Astrocyte (in vitro differentiated cells and primary cell): ENCODE measurements around the gene MPND. TPM values are rescaled to one million over a fixed set of nuclear protein-coding genes. Genes with fewer than 3 reads are reported as not detected.

Source experiments
- DNase-seq: peaks from one replicate; pipeline ENCODE4 v3.0.0-alpha.2; 2010; ENCODE audit warnings: low read depth
- FAIRE-seq: peaks from 2 replicates; lab custom pipeline; 2011; peaks lifted over from hg19 to GRCh38; lab: Jason Lieb, UNC
- H2AFZ ChIP-seq: 2 replicates; pipeline ENCODE4 v1.6.0; 2012; ENCODE audit warnings: low read depth, low read length, inconsistent platforms
- H3K27ac ChIP-seq: 2 replicates; pipeline ENCODE4 v1.5.1; 2011; ENCODE audit warnings: low read depth, low read length, inconsistent platforms
- H3K27me3 ChIP-seq: 2 replicates; pipeline ENCODE4 v1.6.0; 2011; ENCODE audit warnings: low read length, inconsistent platforms; ENCODE audit not compliant: insufficient read depth
- H3K36me3 ChIP-seq: 2 replicates; pipeline ENCODE4 v1.5.1; 2011; ENCODE audit warnings: low read length, inconsistent platforms; ENCODE audit not compliant: insufficient read depth
- H3K4me1 ChIP-seq: 2 replicates; pipeline ENCODE4 v1.5.1; 2011; ENCODE audit warnings: low read length, inconsistent platforms; ENCODE audit not compliant: insufficient read depth
- H3K4me2 ChIP-seq: 2 replicates; pipeline ENCODE4 v1.6.0; 2012; ENCODE audit warnings: low read length, inconsistent platforms
- H3K4me3 ChIP-seq: 2 replicates; pipeline ENCODE4 v1.5.1; 2011; ENCODE audit warnings: low read depth, mild to moderate bottlenecking, low read length, inconsistent platforms; ENCODE audit not compliant: insufficient read depth
- H3K79me2 ChIP-seq: 2 replicates; pipeline ENCODE4 v1.6.0; 2012; ENCODE audit warnings: mild to moderate bottlenecking, low read length, inconsistent platforms; ENCODE audit not compliant: insufficient read depth
- H3K9ac ChIP-seq: 2 replicates; pipeline ENCODE4 v1.6.0; 2012; ENCODE audit warnings: mild to moderate bottlenecking, low read length, inconsistent platforms
- H3K9me3 ChIP-seq: 2 replicates; pipeline ENCODE4 v1.5.1; 2012; ENCODE audit warnings: low read depth, mild to moderate bottlenecking, low read length, inconsistent platforms; ENCODE audit not compliant: insufficient read depth
- H4K20me1 ChIP-seq: 2 replicates; pipeline ENCODE4 v1.6.0; 2012; ENCODE audit warnings: low read length, inconsistent platforms; ENCODE audit not compliant: insufficient read depth
- H3K27ac Mint-ChIP-seq: one replicate; pipeline ENCODE4 v1.8.0; 2021; ENCODE audit warnings: mild to moderate bottlenecking, mixed read lengths; ENCODE audit not compliant: unreplicated experiment
- H3K27me3 Mint-ChIP-seq: one replicate; pipeline ENCODE4 v1.8.0; 2021; ENCODE audit warnings: low read depth, mixed read lengths; ENCODE audit not compliant: unreplicated experiment
- H3K36me3 Mint-ChIP-seq: one replicate; pipeline ENCODE4 v1.8.0; 2021; ENCODE audit warnings: low read depth, mixed read lengths; ENCODE audit not compliant: unreplicated experiment
- H3K4me1 Mint-ChIP-seq: one replicate; pipeline ENCODE4 v1.8.0; 2021; ENCODE audit warnings: low read depth, mixed read lengths; ENCODE audit not compliant: unreplicated experiment
- H3K4me3 Mint-ChIP-seq: one replicate; pipeline ENCODE4 v1.8.0; 2021; ENCODE audit warnings: mild to moderate bottlenecking, moderate library complexity, mixed read lengths; ENCODE audit not compliant: unreplicated experiment
- H3K9me3 Mint-ChIP-seq: one replicate; pipeline ENCODE4 v1.8.0; 2021; ENCODE audit warnings: mild to moderate bottlenecking, mixed read lengths; ENCODE audit not compliant: unreplicated experiment
- CTCF ChIP-seq: IDR thresholded peaks from 2 replicates; pipeline ENCODE4 v1.5.1; 2011; ENCODE audit warnings: low read depth, mild to moderate bottlenecking, inconsistent platforms, low read length, moderate library complexity; ENCODE audit not compliant: insufficient read depth
- EZH2 ChIP-seq: IDR thresholded peaks from 2 replicates; pipeline ENCODE4 v1.6.1; 2012; ENCODE audit warnings: mild to moderate bottlenecking, low read length, inconsistent platforms; ENCODE audit not compliant: insufficient read depth
- total RNA-seq: library from RNA; stranded (reverse); gene quantifications from 2 replicates; pipeline ENCODE4 v1.2.1, GENCODE V29; 2021

MPND gene
- total RNA-seq, 1 donor from 2014 or later, result 14.7 TPM

GRCh38 chr19:4338441-4339355, 4.7 kb upstream of the MPND start, which contains the start of gene STAP2:
STAP2 (minus strand) TSS chr19:4338827; CDS start chr19:4338753, 74 bp downstream.
- Histone ChIP-seq H3K79me2 (no peaks in the 10 kb centered on the region), H3K27me3 (no peaks in the 10 kb centered on the region), H2AFZ (peak within 1 kb of the TSS; percentile 81), H3K4me1 (peaks cover 12% of the 10 kb centered on the region), H3K9ac (peak within 1 kb of the TSS; percentile 67), H3K27ac (no peak within 1 kb of the TSS), H4K20me1 (no peaks in the 10 kb centered on the region), H3K9me3 (no peaks in the 10 kb centered on the region), H3K4me2 (peak within 1 kb of the TSS; percentile 87), H3K4me3 (peak within 1 kb of the TSS; percentile 52), H3K36me3 (no peaks in the 10 kb centered on the region)
- FAIRE-seq (no peak), DNase-seq (no peak)
- Mint-ChIP-seq H3K36me3 (peaks cover 3% of the 10 kb centered on the region), H3K4me1 (peaks cover 5% of the 10 kb centered on the region), H3K4me3 (no peak within 1 kb of the TSS), H3K9me3 (peaks cover 9% of the 10 kb centered on the region), H3K27me3 (peaks cover 5% of the 10 kb centered on the region), H3K27ac (peak within 1 kb of the TSS; percentile 47)
- no peak for TF ChIP-seq CTCF
- TF ChIP-seq EZH2, result no peak

- FAIRE-seq (no peak), DNase-seq (no peak)
- H4K20me1 ChIP-seq, result no peaks in the 10 kb centered on the region
- no peaks in the 10 kb centered on the region for H3K9me3 ChIP-seq
- peak overlapping the region; percentile 76 for H3K27ac ChIP-seq
- Mint-ChIP-seq H3K4me3 (peak overlapping the region; percentile 91), H3K36me3 (peaks cover 5% of the 10 kb centered on the region), H3K4me1 (peaks cover 5% of the 10 kb centered on the region), H3K27ac (peak overlapping the region; percentile 75), H3K9me3 (peaks cover 1% of the 10 kb centered on the region), H3K27me3 (peaks cover 5% of the 10 kb centered on the region)
- peak overlapping the region; percentile 85 for H3K9ac ChIP-seq
- TF ChIP-seq CTCF (no peak), EZH2 (no peak)
- H3K79me2 ChIP-seq, result no peaks in the 10 kb centered on the region
- H3K27me3 ChIP-seq, result no peaks in the 10 kb centered on the region
- H2AFZ ChIP-seq, result peak overlapping the region; percentile 79
- peak overlapping the region; percentile 62 for H3K4me3 ChIP-seq
- H3K36me3 ChIP-seq, result no peaks in the 10 kb centered on the region
- peaks cover 19% of the 10 kb centered on the region for H3K4me1 ChIP-seq
- H3K4me2 ChIP-seq, result peak overlapping the region; percentile 99
Observed at GRCh38 chr19:4342314-4342614, 1.1 kb upstream of the MPND start.
